ENCODE measurements around the gene PROX2. TPM values are rescaled to one million over a fixed set of nuclear protein-coding genes. Genes with fewer than 3 reads are reported as not detected.

Gene PROX2
- total and polyA plus RNA-seq, 2 donors (not counting 1 experiment from before 2014, with no cell fraction given), result 0.03 to 0.07 TPM

GRCh38 chr14:74892745-74893144 lies 16.8 kb upstream of the PROX2 start:
- WGBS (ENCODE audit: insufficient coverage), result 5% methylated on average over 2 of the region's 5 CpGs
- ATAC-seq (ENCODE audit: low read depth), result peak; percentile 51
- H3K4me2 ChIP-seq (replicated peaks; ENCODE audit: low read depth, low read length, poor library complexity, severe bottlenecking), result peak overlapping the region; percentile 49
- H3K9me3 ChIP-seq (ENCODE audit: control extremely low read depth in 1 of 3, control insufficient read depth in 2 of 3, insufficient read depth in 1 of 3, low read length in 2 of 3), result no peaks in the 10 kb centered on the region
- Mint-ChIP-seq H3K27ac (peak overlapping the region; percentile 92), H3K27me3 (no peaks in the 10 kb centered on the region), H3K4me1 (peaks cover 32% of the 10 kb centered on the region), H3K9me3 (ENCODE audit: insufficient read depth) (no peaks in the 10 kb centered on the region), H3K4me3 (no peak overlapping the region)
- H4K20me1 ChIP-seq (ENCODE audit: control insufficient read depth, insufficient read depth, low read length, poor library complexity, severe bottlenecking), result peaks cover 10% of the 10 kb centered on the region
- no peak overlapping the region for H3K9ac ChIP-seq (ENCODE audit: low read length)
- no peak overlapping the region for H3K4me3 ChIP-seq (ENCODE audit: control extremely low read depth in 1 of 5, extremely low read depth in 1 of 5, insufficient read depth in 1 of 5, low read depth in 2 of 5, low read length in 4 of 5)
- peaks cover 32 to 84% of the 10 kb centered on the region in 2 experiments for H3K36me3 ChIP-seq (replicated peaks in 1 of 2; ENCODE audit: control extremely low read depth in 1 of 2, control insufficient read depth in 1 of 2, extremely low read depth in 1 of 2, insufficient read depth in 2 of 2, low read length in 1 of 2)
- CTCF ChIA-PET, result interaction anchor here (0.6 to 25.3 kb wide), 6 partner anchors 9 to 1375 kb away, joined by 4 to 926 read pairs (median 8); partner anchors contain the start of genes DLST, EIF2B2 and PROX2
- peaks cover 24% of the 10 kb centered on the region for H3K79me2 ChIP-seq (ENCODE audit: control insufficient read depth, insufficient read depth, low read length)
- H3K4me1 ChIP-seq (ENCODE audit: control insufficient read depth in 2 of 2, insufficient read depth in 2 of 2, low read length in 2 of 2), result peaks cover 23 to 32% of the 10 kb centered on the region in 2 donors
- intact Hi-C loops (cut with micrococcal nuclease), result no loop called here
- H3K27ac ChIP-seq (ENCODE audit: low read length in 2 of 2), result peak overlapping the region; percentile 6 to 76
- POLR2A ChIA-PET, result interaction anchor here (0.6 kb wide), 1 partner anchor 48 kb away, joined by 3 read pairs; no protein-coding TSS in a partner anchor
- no peaks in the 10 kb centered on the region for H3K27me3 ChIP-seq (replicated peaks in 1 of 4; ENCODE audit: control extremely low read depth in 1 of 4, control insufficient read depth in 3 of 4, insufficient read depth in 4 of 4, low read length in 3 of 4)
- no peak overlapping the region for H2AFZ ChIP-seq (ENCODE audit: insufficient read depth, low read depth, low read length, poor library complexity, severe bottlenecking)
- peak; percentile 45 for DNase-seq
- TF ChIP-seq CTCF (IDR thresholded peaks at IDR 0.05) (no peak), EZH2 (IDR thresholded peaks at IDR 0.05; ENCODE audit: borderline replicate concordance, insufficient read depth, low read depth, low read length, poor library complexity, severe bottlenecking) (no peak)

- Histone ChIP-seq H3K4me3 (ENCODE audit: control extremely low read depth in 1 of 5, extremely low read depth in 1 of 5, insufficient read depth in 1 of 5, low read depth in 2 of 5, low read length in 4 of 5) (no peak overlapping the region), H3K9me3 (ENCODE audit: control extremely low read depth in 1 of 3, control insufficient read depth in 2 of 3, insufficient read depth in 1 of 3, low read length in 2 of 3) (no peaks in the 10 kb centered on the region), H3K4me1 (ENCODE audit: control insufficient read depth in 2 of 2, insufficient read depth in 2 of 2, low read length in 2 of 2) (peaks cover 23 to 32% of the 10 kb centered on the region in 2 donors), H3K79me2 (ENCODE audit: control insufficient read depth, insufficient read depth, low read length) (peaks cover 25% of the 10 kb centered on the region), H3K9ac (ENCODE audit: low read length) (no peak overlapping the region), H3K27me3 (replicated peaks in 1 of 4; ENCODE audit: control extremely low read depth in 1 of 4, control insufficient read depth in 3 of 4, insufficient read depth in 4 of 4, low read length in 3 of 4) (no peaks in the 10 kb centered on the region), H2AFZ (ENCODE audit: insufficient read depth, low read depth, low read length, poor library complexity, severe bottlenecking) (no peak overlapping the region), H3K27ac (ENCODE audit: low read length in 2 of 2) (no peak overlapping the region), H3K4me2 (replicated peaks; ENCODE audit: low read depth, low read length, poor library complexity, severe bottlenecking) (no peak overlapping the region), H3K36me3 (replicated peaks in 1 of 2; ENCODE audit: control extremely low read depth in 1 of 2, control insufficient read depth in 1 of 2, extremely low read depth in 1 of 2, insufficient read depth in 2 of 2, low read length in 1 of 2) (peaks cover 24 to 84% of the 10 kb centered on the region in 2 experiments), H4K20me1 (ENCODE audit: control insufficient read depth, insufficient read depth, low read length, poor library complexity, severe bottlenecking) (peaks cover 11% of the 10 kb centered on the region)
- no peak for DNase-seq
- ChIA-PET CTCF (interaction anchor here (2.6 to 25.3 kb wide), 3 partner anchors 10 to 26 kb away, joined by 12 to 926 read pairs (median 59); partner anchors contain the start of genes DLST and PROX2), POLR2A (no interaction called here)
- intact Hi-C loops (cut with micrococcal nuclease), result no loop called here
- Mint-ChIP-seq H3K4me3 (no peak overlapping the region), H3K27me3 (no peaks in the 10 kb centered on the region), H3K4me1 (peaks cover 32% of the 10 kb centered on the region), H3K9me3 (ENCODE audit: insufficient read depth) (no peaks in the 10 kb centered on the region), H3K27ac (no peak overlapping the region)
- TF ChIP-seq CTCF (IDR thresholded peaks at IDR 0.05) (no peak), EZH2 (IDR thresholded peaks at IDR 0.05; ENCODE audit: borderline replicate concordance, insufficient read depth, low read depth, low read length, poor library complexity, severe bottlenecking) (no peak)
- WGBS (ENCODE audit: insufficient coverage), result 96% methylated on average over 4 of the region's 6 CpGs
- no peak for ATAC-seq (ENCODE audit: low read depth)
Observed at GRCh38 chr14:74891870-74892269, 15.9 kb upstream of the PROX2 start.

Measured in B cell (primary cell).